HL-60 (cell line): Measurements from ENCODE around the gene CRISP1.

Experiments used
- DNase-seq, 2 experiments: peaks; one replicate each; pipeline ENCODE4 v3.0.0-alpha.2; 2010 to 2020; ENCODE audit warnings: low read depth in 1 of 2, low spot score in 1 of 2
- H3K27ac ChIP-seq: fragments of 250-450 bp; sonication (Bioruptor Pico); replicated peaks from 2 replicates; pipeline ENCODE4 v1.5.1; 2020; ENCODE audit warnings: mild to moderate bottlenecking, moderate library complexity
- H3K27me3 ChIP-seq: fragments of 250-450 bp; sonication (Bioruptor Pico); 2 replicates; pipeline ENCODE4 v1.5.1; 2021; ENCODE audit warnings: mild to moderate bottlenecking, moderate library complexity; ENCODE audit not compliant: insufficient read depth, poor library complexity, severe bottlenecking
- H3K4me3 ChIP-seq: replicated peaks from 2 replicates; pipeline ENCODE4 v1.5.1; 2011; ENCODE audit warnings: mild to moderate bottlenecking, control low read depth, low read length; ENCODE audit not compliant: insufficient read depth
- GABPA ChIP-seq: IDR thresholded peaks from 2 replicates; pipeline ENCODE4 v1.6.1; 2012; ENCODE audit warnings: low read depth
- POLR2AphosphoS5 ChIP-seq: IDR thresholded peaks from 2 replicates; pipeline ENCODE4 v1.6.1; 2012; ENCODE audit warnings: low read depth
- SPI1 ChIP-seq: IDR thresholded peaks from 2 replicates; pipeline ENCODE4 v1.6.1; 2012; ENCODE audit warnings: low read depth, mild to moderate bottlenecking, borderline replicate concordance
- TF ChIP-seq, protein P1 (sequence below): IDR thresholded peaks from 2 replicates; pipeline ENCODE4 v1.6.1; 2012; ENCODE audit warnings: low read depth; ENCODE audit not compliant: insufficient replicate concordance
- TF ChIP-seq, protein P2 (sequence below): IDR thresholded peaks from one replicate; pipeline ENCODE4 v1.5.1; 2011; ENCODE audit warnings: low read length, control low read depth, inconsistent platforms; ENCODE audit not compliant: insufficient read depth

The CRISP1 gene

GRCh38 chr6:49839162-49839561 lies 27.2 kb downstream of the CRISP1 start:
- H3K27me3 ChIP-seq = no peaks in the 10 kb centered on the region
- TF ChIP-seq POLR2AphosphoS5 (no peak), GABPA (no peak), SPI1 (no peak)
- TF ChIP-seq, protein P1, sequence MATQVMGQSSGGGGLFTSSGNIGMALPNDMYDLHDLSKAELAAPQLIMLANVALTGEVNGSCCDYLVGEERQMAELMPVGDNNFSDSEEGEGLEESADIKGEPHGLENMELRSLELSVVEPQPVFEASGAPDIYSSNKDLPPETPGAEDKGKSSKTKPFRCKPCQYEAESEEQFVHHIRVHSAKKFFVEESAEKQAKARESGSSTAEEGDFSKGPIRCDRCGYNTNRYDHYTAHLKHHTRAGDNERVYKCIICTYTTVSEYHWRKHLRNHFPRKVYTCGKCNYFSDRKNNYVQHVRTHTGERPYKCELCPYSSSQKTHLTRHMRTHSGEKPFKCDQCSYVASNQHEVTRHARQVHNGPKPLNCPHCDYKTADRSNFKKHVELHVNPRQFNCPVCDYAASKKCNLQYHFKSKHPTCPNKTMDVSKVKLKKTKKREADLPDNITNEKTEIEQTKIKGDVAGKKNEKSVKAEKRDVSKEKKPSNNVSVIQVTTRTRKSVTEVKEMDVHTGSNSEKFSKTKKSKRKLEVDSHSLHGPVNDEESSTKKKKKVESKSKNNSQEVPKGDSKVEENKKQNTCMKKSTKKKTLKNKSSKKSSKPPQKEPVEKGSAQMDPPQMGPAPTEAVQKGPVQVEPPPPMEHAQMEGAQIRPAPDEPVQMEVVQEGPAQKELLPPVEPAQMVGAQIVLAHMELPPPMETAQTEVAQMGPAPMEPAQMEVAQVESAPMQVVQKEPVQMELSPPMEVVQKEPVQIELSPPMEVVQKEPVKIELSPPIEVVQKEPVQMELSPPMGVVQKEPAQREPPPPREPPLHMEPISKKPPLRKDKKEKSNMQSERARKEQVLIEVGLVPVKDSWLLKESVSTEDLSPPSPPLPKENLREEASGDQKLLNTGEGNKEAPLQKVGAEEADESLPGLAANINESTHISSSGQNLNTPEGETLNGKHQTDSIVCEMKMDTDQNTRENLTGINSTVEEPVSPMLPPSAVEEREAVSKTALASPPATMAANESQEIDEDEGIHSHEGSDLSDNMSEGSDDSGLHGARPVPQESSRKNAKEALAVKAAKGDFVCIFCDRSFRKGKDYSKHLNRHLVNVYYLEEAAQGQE = no peak
- TF ChIP-seq, protein P2, sequence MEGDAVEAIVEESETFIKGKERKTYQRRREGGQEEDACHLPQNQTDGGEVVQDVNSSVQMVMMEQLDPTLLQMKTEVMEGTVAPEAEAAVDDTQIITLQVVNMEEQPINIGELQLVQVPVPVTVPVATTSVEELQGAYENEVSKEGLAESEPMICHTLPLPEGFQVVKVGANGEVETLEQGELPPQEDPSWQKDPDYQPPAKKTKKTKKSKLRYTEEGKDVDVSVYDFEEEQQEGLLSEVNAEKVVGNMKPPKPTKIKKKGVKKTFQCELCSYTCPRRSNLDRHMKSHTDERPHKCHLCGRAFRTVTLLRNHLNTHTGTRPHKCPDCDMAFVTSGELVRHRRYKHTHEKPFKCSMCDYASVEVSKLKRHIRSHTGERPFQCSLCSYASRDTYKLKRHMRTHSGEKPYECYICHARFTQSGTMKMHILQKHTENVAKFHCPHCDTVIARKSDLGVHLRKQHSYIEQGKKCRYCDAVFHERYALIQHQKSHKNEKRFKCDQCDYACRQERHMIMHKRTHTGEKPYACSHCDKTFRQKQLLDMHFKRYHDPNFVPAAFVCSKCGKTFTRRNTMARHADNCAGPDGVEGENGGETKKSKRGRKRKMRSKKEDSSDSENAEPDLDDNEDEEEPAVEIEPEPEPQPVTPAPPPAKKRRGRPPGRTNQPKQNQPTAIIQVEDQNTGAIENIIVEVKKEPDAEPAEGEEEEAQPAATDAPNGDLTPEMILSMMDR = no peak
- H3K27ac ChIP-seq = no peak overlapping the region
- no peak overlapping the region for H3K4me3 ChIP-seq
- no peak for DNase-seq

GRCh38 chr6:49835140-49835539 lies 31.2 kb downstream of the CRISP1 start:
- H3K27ac ChIP-seq = no peak overlapping the region
- DNase-seq = no peak
- no peak overlapping the region for H3K4me3 ChIP-seq
- TF ChIP-seq POLR2AphosphoS5 (no peak), SPI1 (no peak), GABPA (no peak)
- TF ChIP-seq, protein P2 = no peak
- TF ChIP-seq, protein P1 = no peak
- H3K27me3 ChIP-seq = no peaks in the 10 kb centered on the region

- DNase-seq = no peak
- no peaks in the 10 kb centered on the region for H3K27me3 ChIP-seq
- H3K4me3 ChIP-seq = no peak overlapping the region
- no peak for TF ChIP-seq POLR2AphosphoS5
- TF ChIP-seq, protein P1 = no peak
- TF ChIP-seq SPI1 = no peak
- TF ChIP-seq, protein P2 = no peak
- TF ChIP-seq GABPA = no peak
- H3K27ac ChIP-seq = no peak overlapping the region
Measured at GRCh38 chr6:49833386-49833785, 32.9 kb downstream of the CRISP1 start.
